Epidermal melanocyte (primary cell): ENCODE results near the gene ZNF532.
"Not testable (repeated sequence)": the region's sequence is repeated elsewhere in the genome, so short reads cannot be mapped to it uniquely, and the experiment has no call there.

Experiments
- DNase-seq: peaks from one replicate; pipeline ENCODE4 v3.0.0; 2011; ENCODE audit warnings: low spot score; ENCODE audit not compliant: insufficient read length

The ZNF532 gene

GRCh38 chr18:58850786-58851469, 13.7 kb upstream of the ZNF532 start:
- no peak for DNase-seq

GRCh38 chr18:58851856-58852255, 12.8 kb upstream of the ZNF532 start:
- DNase-seq, result no peak

- DNase-seq, result no peak
These were observed 12.0 kb upstream of the ZNF532 start for GRCh38 chr18:58852629-58853028.

- DNase-seq, result no peak
These were observed 11.1 kb upstream of the ZNF532 start for GRCh38 chr18:58853561-58853960.

- DNase-seq, result not testable (repeated sequence)
These were observed 9.2 kb upstream of the ZNF532 start for GRCh38 chr18:58855521-58855920.

DNA sequence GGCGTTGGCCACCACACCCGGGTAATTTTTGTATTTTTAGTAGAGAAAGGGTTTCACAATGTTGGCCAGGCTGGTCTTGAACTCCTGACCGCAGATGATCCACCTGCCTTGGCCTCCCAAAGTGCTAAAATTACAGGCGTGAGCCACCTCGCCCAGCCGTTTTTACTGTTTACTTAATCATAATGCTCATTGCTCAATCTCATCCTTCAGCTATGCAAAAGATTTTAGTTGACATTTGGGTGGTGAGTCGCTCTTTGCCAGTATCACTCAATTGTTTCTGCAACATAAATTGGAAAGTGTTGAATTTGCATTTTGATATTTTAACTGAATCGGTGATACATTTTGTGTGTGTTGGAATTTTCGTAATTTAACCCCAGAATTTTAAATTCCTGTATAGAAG, 7.8 kb upstream of the ZNF532 start:
- DNase-seq, result no peak

DNA sequence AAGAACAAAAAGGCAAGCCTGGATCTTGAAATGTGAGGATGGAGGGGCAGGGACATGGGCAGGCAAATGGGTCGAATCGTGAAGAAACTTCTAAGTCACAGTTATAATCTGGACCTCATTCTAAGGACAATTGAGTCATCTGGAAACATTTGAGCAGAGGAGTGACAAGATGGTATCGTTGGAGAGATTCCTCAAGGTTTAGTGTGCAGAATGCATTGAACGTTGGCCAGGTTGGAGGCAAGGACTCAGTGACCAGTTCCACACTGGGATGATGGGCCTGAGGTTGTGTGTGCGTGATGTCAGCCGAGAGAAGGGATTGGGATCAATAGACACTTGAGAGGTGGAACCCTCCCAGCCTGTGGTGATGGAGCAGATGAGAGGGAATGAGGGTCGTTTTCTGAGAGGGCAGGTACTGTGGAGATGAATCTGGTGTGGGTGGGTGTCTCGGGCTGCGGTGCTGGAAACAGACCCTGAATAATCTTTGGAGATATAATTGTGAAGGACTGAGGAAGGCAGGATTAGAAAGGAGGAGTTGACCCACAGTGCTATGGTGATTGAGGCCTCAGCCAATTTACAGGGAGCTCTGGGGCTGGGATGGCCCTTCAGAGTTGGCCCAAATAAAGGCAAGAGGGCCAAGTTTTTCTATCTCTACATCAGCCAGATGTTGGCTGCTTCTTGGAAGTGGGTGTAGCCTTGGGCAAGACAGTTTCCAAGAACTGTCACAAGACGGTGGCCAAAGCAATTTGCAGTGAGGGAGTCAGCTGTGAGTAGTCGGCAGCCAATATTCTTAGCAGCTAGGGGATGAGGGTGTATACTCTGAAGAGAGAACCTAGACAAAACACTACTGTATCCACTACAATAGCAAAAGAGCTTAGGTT, 5.8 kb upstream of the ZNF532 start:
- no peak for DNase-seq

DNA sequence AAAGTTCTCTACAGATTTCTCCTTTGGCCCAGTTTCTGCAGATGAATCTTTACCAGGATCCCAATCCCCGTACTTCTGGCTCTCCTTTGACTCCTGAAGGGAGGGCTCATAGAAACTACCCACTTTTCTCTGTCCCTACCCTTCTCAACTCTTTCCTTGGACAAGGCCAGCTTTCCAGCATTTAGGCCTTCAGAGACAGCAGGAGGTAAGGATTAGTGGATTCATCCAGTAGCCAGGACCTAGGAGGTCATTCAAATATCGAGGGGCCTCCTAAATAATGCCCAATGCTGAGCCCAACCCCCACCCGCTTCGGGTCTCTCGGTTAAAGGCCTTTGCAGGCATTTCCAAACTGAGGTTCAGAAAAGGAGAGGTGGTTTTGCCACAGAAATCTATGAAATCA, 4.8 kb upstream of the ZNF532 start:
- no peak for DNase-seq

- DNase-seq, result no peak
These were observed 3.9 kb upstream of the ZNF532 start for GRCh38 chr18:58860747-58861231.

DNA sequence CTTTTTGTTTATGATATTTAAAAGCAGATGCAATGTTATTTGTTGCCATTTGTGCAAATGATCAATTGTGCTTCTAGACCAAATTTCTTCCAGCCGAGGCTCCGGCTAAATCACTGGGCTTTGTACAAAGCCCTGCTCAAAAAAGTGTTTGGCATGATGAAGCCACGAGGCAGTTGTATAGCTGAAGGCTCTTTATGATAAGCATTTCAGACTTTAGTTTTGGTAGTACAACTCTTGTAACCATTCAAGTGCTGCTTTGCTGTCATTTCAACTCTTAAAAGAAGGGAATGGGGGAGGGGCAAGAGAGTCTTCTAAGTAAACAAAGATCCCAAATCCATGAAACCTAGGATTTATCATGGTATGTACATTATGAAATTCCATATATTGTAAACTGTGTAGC, 3.3 kb upstream of the ZNF532 start:
- DNase-seq, result no peak

DNA sequence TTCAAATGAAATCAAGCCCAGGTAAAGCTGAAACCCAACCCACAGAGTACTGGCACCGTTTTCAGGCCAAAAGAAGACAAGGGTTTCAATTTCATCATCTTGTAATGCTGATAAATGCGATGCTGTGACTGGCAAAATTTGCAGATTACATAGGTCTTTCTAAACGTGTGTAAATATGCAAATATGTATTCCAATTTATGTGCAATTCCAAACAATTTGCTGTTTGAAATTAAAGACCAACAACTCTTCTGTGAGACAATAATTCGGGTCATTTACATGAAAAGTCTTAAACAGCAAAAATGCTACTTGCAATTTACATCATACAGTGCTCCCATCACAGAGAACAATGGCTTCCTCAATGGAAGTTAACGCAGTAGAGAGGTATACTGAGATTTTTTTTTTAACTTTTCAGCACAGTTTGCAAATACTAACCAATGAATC, 2.8 kb upstream of the ZNF532 start:
- no peak for DNase-seq

DNA sequence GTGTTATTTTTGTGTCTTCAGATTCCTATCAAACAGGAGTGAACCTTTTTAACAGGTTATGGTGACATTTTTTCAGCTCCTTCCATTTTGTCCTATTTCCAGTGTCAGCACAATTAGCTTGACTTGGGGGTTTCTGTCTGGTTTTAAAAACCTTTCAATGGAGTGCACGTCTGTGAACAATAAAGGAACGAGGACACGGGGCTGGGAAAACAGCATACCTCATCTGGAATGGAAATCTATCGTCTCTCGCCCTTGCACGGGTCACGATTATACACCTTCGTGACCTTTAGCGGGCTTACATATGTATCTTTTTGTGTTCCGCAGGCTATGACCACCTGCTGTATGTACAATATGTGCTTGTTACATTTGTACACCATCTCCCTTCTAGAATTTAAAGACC, 2.3 kb upstream of the ZNF532 start:
- DNase-seq, result no peak

DNA sequence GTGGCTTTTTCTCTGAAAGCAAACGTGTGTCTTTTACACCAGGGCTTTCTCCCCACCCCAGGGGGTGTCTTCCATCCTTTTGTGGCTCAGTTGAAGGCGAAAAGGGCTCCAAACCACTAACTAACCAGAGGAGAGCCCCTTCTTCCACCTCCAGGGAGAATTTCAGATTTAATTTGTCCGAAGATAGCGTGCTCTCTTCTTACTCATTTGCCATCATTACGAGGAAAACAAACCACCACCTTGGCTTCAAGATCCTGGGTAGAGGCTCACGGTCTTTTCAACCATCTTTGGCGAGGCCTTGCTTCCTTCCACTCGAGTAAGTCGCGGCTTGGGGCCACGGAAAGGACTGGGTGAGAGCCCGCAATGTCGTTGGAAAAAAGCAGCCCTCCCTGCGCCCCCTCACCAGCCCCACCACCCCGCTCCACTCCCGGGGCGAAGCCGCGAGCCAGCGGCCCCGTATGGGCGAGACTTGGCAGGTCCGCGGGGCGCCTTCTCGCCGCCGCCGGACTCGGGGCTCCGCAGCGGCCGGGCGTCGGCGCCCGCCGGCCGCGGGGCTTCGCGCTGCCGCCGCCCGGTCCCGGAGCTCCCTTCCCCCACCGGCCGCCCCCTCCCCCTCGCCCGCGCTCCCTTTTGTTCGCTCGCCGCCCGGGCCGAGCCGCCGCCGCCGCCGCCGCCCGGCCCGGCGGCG, 1.7 kb upstream of the ZNF532 start:
- DNase-seq, result no peak

GRCh38 chr18:58863539-58864145, 1.0 kb upstream of the ZNF532 start:
- DNase-seq, result no peak

GRCh38 chr18:58865033-58865590, 435 bp downstream of the ZNF532 start:
- DNase-seq, result peak; percentile 61

DNA sequence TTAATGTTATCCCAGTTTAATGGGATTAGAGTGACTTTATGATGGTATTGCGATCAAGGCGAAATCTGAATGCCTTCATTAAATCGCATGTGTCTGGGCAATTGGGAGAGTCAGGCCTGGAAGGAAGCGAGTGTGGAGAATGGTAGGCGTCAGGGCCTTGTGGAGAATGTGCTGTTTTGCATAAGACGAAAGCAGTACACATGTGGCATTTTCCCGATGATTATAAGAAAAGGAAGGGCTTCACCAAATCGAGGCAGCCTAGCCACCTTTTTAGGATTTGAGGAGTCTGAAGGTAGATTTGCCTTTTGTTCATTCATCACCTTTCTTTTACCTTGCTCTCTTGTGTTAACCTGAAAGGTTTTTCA, 1.0 kb downstream of the ZNF532 start:
- DNase-seq, result no peak

GRCh38 chr18:58866066-58866772, 1.5 kb downstream of the ZNF532 start:
- DNase-seq, result no peak

- no peak for DNase-seq
These were observed 2.1 kb downstream of the ZNF532 start for GRCh38 chr18:58866773-58867150.

DNA sequence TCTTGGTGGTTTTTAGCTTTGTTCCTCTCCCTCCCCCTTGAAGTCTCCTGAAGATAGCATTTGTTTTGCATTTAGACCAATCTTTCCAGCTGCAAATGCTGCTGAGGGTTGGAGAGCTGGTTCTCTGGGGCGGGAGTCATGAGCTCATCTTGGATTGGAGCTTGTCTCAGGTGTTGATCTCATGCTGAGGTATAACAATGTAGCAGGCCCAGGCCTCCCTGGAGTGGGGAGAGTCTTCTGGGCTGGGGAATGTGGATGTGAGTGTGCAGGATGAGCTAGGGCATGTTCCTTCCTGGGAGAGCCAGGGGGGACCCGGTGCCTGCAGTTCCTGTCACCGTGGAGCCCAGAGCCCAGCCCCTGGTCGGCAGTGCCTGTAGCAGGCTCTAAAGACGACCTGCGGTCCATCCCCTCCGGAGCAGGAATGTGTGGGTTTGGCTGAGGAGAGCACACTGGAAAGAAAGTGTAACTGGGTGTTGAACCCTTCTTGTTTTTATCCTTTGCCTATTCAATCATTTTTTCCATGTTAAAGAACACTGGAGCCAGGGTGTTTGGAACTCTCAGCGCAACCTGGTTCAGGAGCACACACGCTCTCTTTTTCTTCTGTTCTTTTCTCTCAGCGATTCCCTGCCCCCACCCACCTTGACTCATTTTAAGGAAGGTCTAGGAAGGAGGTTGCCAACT, 2.7 kb downstream of the ZNF532 start:
- DNase-seq, result no peak

DNA sequence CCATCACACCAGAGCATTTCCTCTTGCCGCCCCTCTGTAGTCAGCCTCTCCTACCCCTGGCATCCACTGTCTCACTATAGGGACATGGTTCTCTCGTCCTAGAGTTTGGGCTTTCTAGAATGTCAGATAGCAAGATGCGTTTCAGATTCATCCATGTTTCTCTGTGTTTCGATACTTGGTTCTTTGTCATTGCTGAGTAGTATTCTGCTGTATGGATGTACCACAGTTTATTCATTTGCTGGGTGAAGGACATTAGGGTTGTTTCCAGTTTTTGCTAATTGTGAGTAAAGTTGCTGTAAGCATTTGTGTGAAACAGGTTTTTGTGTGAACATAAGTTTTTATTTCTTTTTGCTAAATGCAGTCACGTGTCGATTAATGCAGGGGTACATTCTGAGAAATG, 3.8 kb downstream of the ZNF532 start:
- DNase-seq, result no peak
